ENCODE measurements around the gene LHX6. TPM values are rescaled to one million over a fixed set of nuclear protein-coding genes. Genes with fewer than 3 reads are reported as not detected.

The LHX6 gene
- total RNA-seq, 1 experiment from 2014 or later, result 1.8 TPM

GRCh38 chr9:122205176-122205575 lies 23.6 kb downstream of the LHX6 start:
- Histone ChIP-seq H3K4me2 (ENCODE audit: insufficient read depth, insufficient read length, low read length) (no peak overlapping the region), H4K5ac (ENCODE audit: insufficient read length, low read depth, low read length) (no peak overlapping the region), H2BK20ac (ENCODE audit: low read depth, low read length, poor library complexity, severe bottlenecking) (no peak overlapping the region), H3K27me3 (ENCODE audit: insufficient read depth, low read length) (no peaks in the 10 kb centered on the region), H3K4me1 (ENCODE audit: insufficient read depth, low read length) (peaks cover 12% of the 10 kb centered on the region; the same call in 1 of the 2 replicates), H3K18ac (ENCODE audit: insufficient read length, low read depth, low read length) (no peak overlapping the region), H3K4ac (ENCODE audit: low read depth, low read length) (no peak overlapping the region), H3K79me1 (ENCODE audit: insufficient read depth, low read depth, low read length, poor library complexity, severe bottlenecking) (no peaks in the 10 kb centered on the region), H3K56ac (ENCODE audit: insufficient read length, low read depth, low read length) (no peak overlapping the region), H4K8ac (replicated peaks; ENCODE audit: insufficient read length, low read depth, low read length) (no peak overlapping the region), H3K23ac (ENCODE audit: insufficient read length, low read depth, low read length) (no peak overlapping the region), H2BK15ac (ENCODE audit: low read depth, low read length) (no peak overlapping the region), H2BK12ac (ENCODE audit: insufficient read length, low read depth, low read length) (no peak overlapping the region), H2AK5ac (ENCODE audit: insufficient read length, low read length) (no peak overlapping the region), H3T11ph (ENCODE audit: low read length) (no peak overlapping the region), H3K14ac (ENCODE audit: insufficient read depth, low read length) (no peak overlapping the region), H4K91ac (ENCODE audit: insufficient read length, low read depth, low read length) (no peak overlapping the region), H2BK120ac (ENCODE audit: low read depth, low read length, poor library complexity, severe bottlenecking) (no peak overlapping the region), H3K23me2 (ENCODE audit: insufficient read length, low read depth, low read length, poor library complexity, severe bottlenecking) (no peaks in the 10 kb centered on the region), H3K27ac (ENCODE audit: insufficient read length, low read depth, low read length) (no peak overlapping the region), H3K9ac (ENCODE audit: extremely low read depth, insufficient read length, low read length) (no peak overlapping the region), H3K9me3 (ENCODE audit: control insufficient read depth, low read depth, low read length) (no peaks in the 10 kb centered on the region), H4K20me1 (ENCODE audit: control insufficient read depth, insufficient read depth, insufficient read length) (no peaks in the 10 kb centered on the region), H2BK5ac (ENCODE audit: insufficient read length, low read length) (no peak overlapping the region), H3K79me2 (ENCODE audit: insufficient read depth, low read length) (no peaks in the 10 kb centered on the region), H2AFZ (ENCODE audit: low read length) (no peak overlapping the region)
- Mint-ChIP-seq H3K27me3 (ENCODE audit: low read depth) (peaks cover 13% of the 10 kb centered on the region), H3K27ac (peak overlapping the region in 1 of 3 experiments; percentile 24; a peak in 1 of 7 replicates), H3K4me3 (no peak overlapping the region), H3K4me1 (peaks cover 14 to 22% of the 10 kb centered on the region in 2 experiments), H3K36me3 (ENCODE audit: insufficient read depth in 1 of 3, low read depth in 3 of 3) (no peaks in the 10 kb centered on the region), H3K9me3 (no peaks in the 10 kb centered on the region)
- no CpG with 5 or more reads among the region's 8 CpGs for WGBS (ENCODE audit: extremely low coverage, insufficient read length, low lambda C conversion rate)
- no peak for TF ChIP-seq CTCF (conservative IDR thresholded peaks at IDR 0.05)
- no peak for DNase-seq

Measured in H9 (cell line).